GM12878 (cell line): ENCODE results near the gene ADCY6. TPM values are rescaled to one million over a fixed set of nuclear protein-coding genes. Genes with fewer than 3 reads are reported as not detected.

Experiments used
- CEBPB ChIP-seq, 2 experiments: fragments of 150-350 bp in 1 of 2; IDR thresholded peaks; 2 replicates each; pipeline ENCODE4 v1.6.1; 2012 to 2014; ENCODE audit warnings: low read depth in 2 of 2, low read length in 2 of 2, borderline replicate concordance in 1 of 2, inconsistent platforms in 1 of 2
- CEBPZ ChIP-seq: fragments of 150-350 bp; IDR thresholded peaks from 2 replicates; pipeline ENCODE4 v1.6.1; 2016; ENCODE audit warnings: low read depth, low read length
- EGR1 ChIP-seq, 2 experiments: IDR thresholded peaks; 1 replicate in 1 of 2; 2 replicates in 1 of 2; pipeline ENCODE4 v1.6.1; 2011 to 2012; ENCODE audit warnings: low read depth in 2 of 2, low read length in 2 of 2, borderline replicate concordance in 1 of 2, mild to moderate bottlenecking in 1 of 2, moderate library complexity in 1 of 2
- MLLT1 ChIP-seq: fragments of 450-650 bp; IDR thresholded peaks from 2 replicates; pipeline ENCODE4 v1.6.1; 2016; ENCODE audit warnings: mild to moderate bottlenecking
- PBX3 ChIP-seq: IDR thresholded peaks from 2 replicates; pipeline ENCODE4 v1.6.1; 2011; ENCODE audit warnings: mild to moderate bottlenecking, low read depth, low read length, moderate library complexity; ENCODE audit not compliant: insufficient replicate concordance
- polyA plus RNA-seq, 11 experiments: library from polyadenylated mRNA; depleted of rRNA in 4 of 11; unstranded in 6 of 11; stranded (reverse) in 5 of 11; fragments of >200 nt; fragmentation: Nextera tagmentation in 4 of 11; fragmentation: Illumina TruSeq in 1 of 11; extraction: Ambion mirVana in 4 of 11; extraction: Trizol in 1 of 11; gene quantifications; 1 replicate in 1 of 11; 2 replicates in 10 of 11; pipeline versions ENCODE4 v1.2.1 to v1.2.3, GENCODE V29; 2011 to 2016; ENCODE audit warnings: inconsistent platforms in 2 of 11, missing spikeins in 2 of 11, low read depth in 1 of 11
- total RNA-seq, 4 experiments: library from RNA; depleted of rRNA in 3 of 4; stranded (reverse); fragments of >200 nt in 3 of 4; fragmentation: Illumina TruSeq in 1 of 4; extraction: Trizol in 1 of 4; gene quantifications; 2 replicates each; pipeline versions ENCODE4 v1.2.1 to v1.2.3, GENCODE V29; 2013 to 2021
- TF ChIP-seq, protein P1 (sequence below): fragments of 450-650 bp; formaldehyde crosslinking; IDR thresholded peaks from 2 replicates; pipeline ENCODE4 v1.4.0; 2020; ENCODE audit warnings: mild to moderate bottlenecking, moderate library complexity

Gene ADCY6
- total and polyA plus RNA-seq, 10 of the 15 experiments (the other 5 are each of a cell fraction or from before 2014, with no cell fraction given), result 0.03 to 2.0 (median 0.14) TPM; not detected in 1

DNA sequence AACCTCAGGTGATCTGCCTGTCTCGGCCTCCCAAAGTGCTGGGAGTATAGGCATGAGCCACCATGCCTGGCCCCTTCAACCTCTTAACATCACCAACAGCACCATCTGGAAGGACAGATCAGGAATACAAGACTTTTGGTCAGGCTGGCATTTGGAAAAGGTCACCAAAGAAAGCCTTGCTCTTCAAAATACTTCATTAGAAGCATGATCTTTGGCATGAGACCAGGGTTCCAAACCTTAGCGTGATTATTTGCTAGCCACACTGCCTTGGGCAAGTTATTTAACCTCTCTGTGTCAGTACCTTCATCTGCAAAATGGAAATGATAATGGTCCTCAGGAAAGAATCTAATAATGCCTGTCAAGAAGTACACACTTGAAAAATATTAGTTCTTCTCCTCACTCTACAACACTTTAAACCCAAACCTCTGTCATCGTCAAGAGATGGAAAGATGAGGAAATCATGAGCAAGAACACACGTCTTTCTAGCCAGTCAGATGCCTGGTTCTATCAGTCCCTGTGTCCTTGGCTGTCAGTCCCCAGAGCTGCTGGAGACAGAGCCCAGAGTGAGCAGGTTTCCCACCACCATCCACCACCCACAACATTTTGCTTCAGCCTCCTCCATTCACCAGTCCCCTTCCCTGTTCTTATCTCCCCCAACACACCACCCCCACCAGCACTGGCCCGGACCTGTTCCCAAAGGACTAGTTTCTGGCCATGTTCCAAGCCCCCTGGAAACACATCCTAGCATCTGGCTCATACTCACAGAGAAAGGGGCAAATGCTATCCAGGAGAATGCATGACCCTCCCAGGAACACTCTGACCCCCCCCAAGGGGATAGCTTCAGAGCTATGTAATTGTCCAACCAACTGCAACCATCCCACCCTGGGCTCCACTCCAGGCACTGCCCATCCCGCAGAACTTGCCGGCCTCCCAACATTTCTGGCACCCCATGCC, 2.0 kb downstream of the ADCY6 start (continued):
- TF ChIP-seq, protein P1, sequence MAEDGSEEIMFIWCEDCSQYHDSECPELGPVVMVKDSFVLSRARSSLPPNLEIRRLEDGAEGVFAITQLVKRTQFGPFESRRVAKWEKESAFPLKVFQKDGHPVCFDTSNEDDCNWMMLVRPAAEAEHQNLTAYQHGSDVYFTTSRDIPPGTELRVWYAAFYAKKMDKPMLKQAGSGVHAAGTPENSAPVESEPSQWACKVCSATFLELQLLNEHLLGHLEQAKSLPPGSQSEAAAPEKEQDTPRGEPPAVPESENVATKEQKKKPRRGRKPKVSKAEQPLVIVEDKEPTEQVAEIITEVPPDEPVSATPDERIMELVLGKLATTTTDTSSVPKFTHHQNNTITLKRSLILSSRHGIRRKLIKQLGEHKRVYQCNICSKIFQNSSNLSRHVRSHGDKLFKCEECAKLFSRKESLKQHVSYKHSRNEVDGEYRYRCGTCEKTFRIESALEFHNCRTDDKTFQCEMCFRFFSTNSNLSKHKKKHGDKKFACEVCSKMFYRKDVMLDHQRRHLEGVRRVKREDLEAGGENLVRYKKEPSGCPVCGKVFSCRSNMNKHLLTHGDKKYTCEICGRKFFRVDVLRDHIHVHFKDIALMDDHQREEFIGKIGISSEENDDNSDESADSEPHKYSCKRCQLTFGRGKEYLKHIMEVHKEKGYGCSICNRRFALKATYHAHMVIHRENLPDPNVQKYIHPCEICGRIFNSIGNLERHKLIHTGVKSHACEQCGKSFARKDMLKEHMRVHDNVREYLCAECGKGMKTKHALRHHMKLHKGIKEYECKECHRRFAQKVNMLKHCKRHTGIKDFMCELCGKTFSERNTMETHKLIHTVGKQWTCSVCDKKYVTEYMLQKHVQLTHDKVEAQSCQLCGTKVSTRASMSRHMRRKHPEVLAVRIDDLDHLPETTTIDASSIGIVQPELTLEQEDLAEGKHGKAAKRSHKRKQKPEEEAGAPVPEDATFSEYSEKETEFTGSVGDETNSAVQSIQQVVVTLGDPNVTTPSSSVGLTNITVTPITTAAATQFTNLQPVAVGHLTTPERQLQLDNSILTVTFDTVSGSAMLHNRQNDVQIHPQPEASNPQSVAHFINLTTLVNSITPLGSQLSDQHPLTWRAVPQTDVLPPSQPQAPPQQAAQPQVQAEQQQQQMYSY (CRISPR knock-in tag), result no peak
- no peak for TF ChIP-seq CEBPB (IDR thresholded peaks at IDR 0.05; ENCODE audit: borderline replicate concordance in 1 of 2, low read depth in 2 of 2, low read length in 2 of 2)
- TF ChIP-seq PBX3, result no peak
- TF ChIP-seq MLLT1, result no peak
- no peak for TF ChIP-seq EGR1 (IDR thresholded peaks at IDR 0.05; ENCODE audit: borderline replicate concordance in 1 of 2, low read depth in 2 of 2, low read length in 2 of 2)
- no peak for TF ChIP-seq CEBPZ
